Activated CD4-positive, CD25-positive, alpha-beta regulatory T cell treated with anti-CD3 and anti-CD28 coated beads, Interleukin-2, amount 50 U/mL, for 72 hours (primary cell): ENCODE results near the gene DUSP12.
"Not testable (repeated sequence)": the region's sequence is repeated elsewhere in the genome, so short reads cannot be mapped to it uniquely, and the experiment has no call there.

Experiments used
- DNase-seq: peaks from one replicate; pipeline ENCODE4 v3.0.0; 2021

DUSP12 gene

GRCh38 chr1:161728376-161729226 is 21.0 kb upstream of the DUSP12 start:
- DNase-seq: no peak

GRCh38 chr1:161730050-161730564 is 19.5 kb upstream of the DUSP12 start:
- no peak for DNase-seq

GRCh38 chr1:161731241-161731640 is 18.3 kb upstream of the DUSP12 start:
- no peak for DNase-seq

GRCh38 chr1:161731981-161732718 is 17.4 kb upstream of the DUSP12 start:
- DNase-seq: no peak

- DNase-seq: no peak
Measured at GRCh38 chr1:161733526-161733925, 16.1 kb upstream of the DUSP12 start.

- DNase-seq: no peak
Measured at GRCh38 chr1:161735837-161736236, 13.7 kb upstream of the DUSP12 start.

- DNase-seq: no peak
Measured at GRCh38 chr1:161736335-161736969, 13.1 kb upstream of the DUSP12 start.

- DNase-seq: no peak
Measured at GRCh38 chr1:161737625-161738024, 12.0 kb upstream of the DUSP12 start.

GRCh38 chr1:161738627-161739287 is 10.8 kb upstream of the DUSP12 start:
- DNase-seq: no peak

- no peak for DNase-seq
Measured at GRCh38 chr1:161739865-161740566, 9.6 kb upstream of the DUSP12 start.

GRCh38 chr1:161740921-161741320 is 8.7 kb upstream of the DUSP12 start:
- no peak for DNase-seq

- DNase-seq: no peak
Measured at GRCh38 chr1:161743231-161743630, 6.4 kb upstream of the DUSP12 start.

GRCh38 chr1:161747801-161748200 is 1.8 kb upstream of the DUSP12 start:
- DNase-seq: no peak

- DNase-seq: no peak
Measured at GRCh38 chr1:161763522-161764098, 14.0 kb downstream of the DUSP12 start.

GRCh38 chr1:161766102-161766981 is 16.8 kb downstream of the DUSP12 start, which contains the start of gene ATF6:
TSS of gene ATF6 (plus strand) at chr1:161766320. CDS start at chr1:161766361, 41 bp downstream.
- DNase-seq: peak; percentile 76

GRCh38 chr1:161768461-161768860 is 18.9 kb downstream of the DUSP12 start:
- no peak for DNase-seq

GRCh38 chr1:161768986-161769672 is 19.5 kb downstream of the DUSP12 start:
- no peak for DNase-seq

- DNase-seq: not testable (repeated sequence)
Measured at GRCh38 chr1:161769673-161770045, 20.1 kb downstream of the DUSP12 start.

GRCh38 chr1:161770250-161770649 is 20.7 kb downstream of the DUSP12 start:
- DNase-seq: no peak

- no peak for DNase-seq
Measured at GRCh38 chr1:161771161-161771560, 21.6 kb downstream of the DUSP12 start.
